SK-N-SH (cell line): ENCODE measurements around the gene KLRC3.

Experiments used
- CHD2 ChIP-seq: fragments of 150-350 bp; IDR thresholded peaks from 2 replicates; pipeline ENCODE4 v1.6.1; 2018; ENCODE audit warnings: low read length; ENCODE audit not compliant: partially characterized antibody
- FOSL2 ChIP-seq: IDR thresholded peaks from 2 replicates; pipeline ENCODE4 v1.4.0; 2012; ENCODE audit warnings: low read depth, mild to moderate bottlenecking, moderate library complexity, borderline replicate concordance
- GABPA ChIP-seq: IDR thresholded peaks from 2 replicates; pipeline ENCODE4 v1.4.0; 2012; ENCODE audit warnings: low read depth, mild to moderate bottlenecking
- GATA2 ChIP-seq: sonication (generic); formaldehyde crosslinking; IDR thresholded peaks from 2 replicates; pipeline ENCODE4 v1.5.0; 2020; ENCODE audit warnings: mild to moderate bottlenecking, missing genetic modification reagents
- SMC3 ChIP-seq: IDR thresholded peaks from 2 replicates; pipeline ENCODE4 v1.6.1; 2012; ENCODE audit warnings: low read depth, low read length, improper control_type of control experiment
- TAF1 ChIP-seq: IDR thresholded peaks from 2 replicates; pipeline ENCODE4 v1.6.1; 2012; ENCODE audit warnings: low read depth, mild to moderate bottlenecking, low read length, moderate library complexity, borderline replicate concordance
- TF ChIP-seq, protein P1 (sequence below): fragments of 200-600 bp; sonication (generic); IDR thresholded peaks from 2 replicates; pipeline ENCODE4 v1.6.1; 2017; ENCODE audit warnings: antibody characterized with exemption, mild to moderate bottlenecking, moderate library complexity
- TF ChIP-seq, protein P2 (sequence below): IDR thresholded peaks from 2 replicates; pipeline ENCODE4 v1.6.1; 2012; ENCODE audit warnings: mild to moderate bottlenecking, low read depth, low read length, moderate library complexity

DNA sequence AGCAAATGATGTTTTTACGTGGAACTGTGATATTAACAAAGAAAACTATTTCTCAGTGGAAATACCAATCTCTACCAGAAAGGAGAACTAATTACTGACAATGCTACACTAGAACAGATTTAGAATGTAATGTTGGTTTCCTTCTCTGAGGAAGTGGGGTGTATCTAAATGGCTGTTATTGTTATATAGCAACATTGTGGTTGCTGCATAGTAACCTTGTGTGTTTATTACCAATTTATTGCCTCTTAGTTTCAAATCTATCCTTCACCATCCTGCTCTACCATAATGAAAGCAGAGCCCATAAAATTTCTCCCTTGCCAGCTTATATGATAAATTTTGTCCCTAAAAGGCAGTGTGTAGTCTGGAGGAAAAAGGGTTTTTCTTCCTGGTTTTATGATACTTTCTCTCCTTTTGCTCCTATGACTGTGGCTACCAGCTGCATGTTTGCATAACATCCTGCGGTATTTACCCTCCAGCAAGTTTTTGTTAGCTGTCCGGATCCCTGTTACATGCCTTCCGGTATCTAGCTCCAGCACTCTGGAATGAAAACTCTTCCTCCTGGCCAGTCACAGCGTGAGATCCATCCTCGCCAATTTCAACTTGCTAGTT lies 24.9 kb downstream of the KLRC3 start:
- TF ChIP-seq CHD2 (no peak), TAF1 (no peak), SMC3 (no peak), GATA2 (CRISPR knock-in tag) (no peak), FOSL2 (no peak), GABPA (no peak)
- TF ChIP-seq, protein P1, sequence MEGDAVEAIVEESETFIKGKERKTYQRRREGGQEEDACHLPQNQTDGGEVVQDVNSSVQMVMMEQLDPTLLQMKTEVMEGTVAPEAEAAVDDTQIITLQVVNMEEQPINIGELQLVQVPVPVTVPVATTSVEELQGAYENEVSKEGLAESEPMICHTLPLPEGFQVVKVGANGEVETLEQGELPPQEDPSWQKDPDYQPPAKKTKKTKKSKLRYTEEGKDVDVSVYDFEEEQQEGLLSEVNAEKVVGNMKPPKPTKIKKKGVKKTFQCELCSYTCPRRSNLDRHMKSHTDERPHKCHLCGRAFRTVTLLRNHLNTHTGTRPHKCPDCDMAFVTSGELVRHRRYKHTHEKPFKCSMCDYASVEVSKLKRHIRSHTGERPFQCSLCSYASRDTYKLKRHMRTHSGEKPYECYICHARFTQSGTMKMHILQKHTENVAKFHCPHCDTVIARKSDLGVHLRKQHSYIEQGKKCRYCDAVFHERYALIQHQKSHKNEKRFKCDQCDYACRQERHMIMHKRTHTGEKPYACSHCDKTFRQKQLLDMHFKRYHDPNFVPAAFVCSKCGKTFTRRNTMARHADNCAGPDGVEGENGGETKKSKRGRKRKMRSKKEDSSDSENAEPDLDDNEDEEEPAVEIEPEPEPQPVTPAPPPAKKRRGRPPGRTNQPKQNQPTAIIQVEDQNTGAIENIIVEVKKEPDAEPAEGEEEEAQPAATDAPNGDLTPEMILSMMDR = no peak
- TF ChIP-seq, protein P2, sequence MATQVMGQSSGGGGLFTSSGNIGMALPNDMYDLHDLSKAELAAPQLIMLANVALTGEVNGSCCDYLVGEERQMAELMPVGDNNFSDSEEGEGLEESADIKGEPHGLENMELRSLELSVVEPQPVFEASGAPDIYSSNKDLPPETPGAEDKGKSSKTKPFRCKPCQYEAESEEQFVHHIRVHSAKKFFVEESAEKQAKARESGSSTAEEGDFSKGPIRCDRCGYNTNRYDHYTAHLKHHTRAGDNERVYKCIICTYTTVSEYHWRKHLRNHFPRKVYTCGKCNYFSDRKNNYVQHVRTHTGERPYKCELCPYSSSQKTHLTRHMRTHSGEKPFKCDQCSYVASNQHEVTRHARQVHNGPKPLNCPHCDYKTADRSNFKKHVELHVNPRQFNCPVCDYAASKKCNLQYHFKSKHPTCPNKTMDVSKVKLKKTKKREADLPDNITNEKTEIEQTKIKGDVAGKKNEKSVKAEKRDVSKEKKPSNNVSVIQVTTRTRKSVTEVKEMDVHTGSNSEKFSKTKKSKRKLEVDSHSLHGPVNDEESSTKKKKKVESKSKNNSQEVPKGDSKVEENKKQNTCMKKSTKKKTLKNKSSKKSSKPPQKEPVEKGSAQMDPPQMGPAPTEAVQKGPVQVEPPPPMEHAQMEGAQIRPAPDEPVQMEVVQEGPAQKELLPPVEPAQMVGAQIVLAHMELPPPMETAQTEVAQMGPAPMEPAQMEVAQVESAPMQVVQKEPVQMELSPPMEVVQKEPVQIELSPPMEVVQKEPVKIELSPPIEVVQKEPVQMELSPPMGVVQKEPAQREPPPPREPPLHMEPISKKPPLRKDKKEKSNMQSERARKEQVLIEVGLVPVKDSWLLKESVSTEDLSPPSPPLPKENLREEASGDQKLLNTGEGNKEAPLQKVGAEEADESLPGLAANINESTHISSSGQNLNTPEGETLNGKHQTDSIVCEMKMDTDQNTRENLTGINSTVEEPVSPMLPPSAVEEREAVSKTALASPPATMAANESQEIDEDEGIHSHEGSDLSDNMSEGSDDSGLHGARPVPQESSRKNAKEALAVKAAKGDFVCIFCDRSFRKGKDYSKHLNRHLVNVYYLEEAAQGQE = no peak
